ENCODE data around the gene TERC. TPM values are rescaled to one million over a fixed set of nuclear protein-coding genes. Genes with fewer than 3 reads are reported as not detected.

TERC gene
- total RNA-seq, 1 experiment from 2014 or later, result 47.0 TPM

- TF ChIP-seq ELF1 (IDR thresholded peaks at IDR 0.05; ENCODE audit: borderline replicate concordance, low read depth) (no peak), POLR2AphosphoS5 (IDR thresholded peaks at IDR 0.05; ENCODE audit: low read depth, low read length) (peak; percentile 98), JUND (IDR thresholded peaks at IDR 0.05) (no peak), SP1 (IDR thresholded peaks at IDR 0.05; ENCODE audit: low read depth) (no peak)
- TF ChIP-seq, protein P1, sequence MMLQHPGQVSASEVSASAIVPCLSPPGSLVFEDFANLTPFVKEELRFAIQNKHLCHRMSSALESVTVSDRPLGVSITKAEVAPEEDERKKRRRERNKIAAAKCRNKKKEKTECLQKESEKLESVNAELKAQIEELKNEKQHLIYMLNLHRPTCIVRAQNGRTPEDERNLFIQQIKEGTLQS (IDR thresholded peaks at IDR 0.05), result no peak
These were observed at the start of gene TERC (continued) for GRCh38 chr3:169764882-169765612.

GRCh38 chr3:169813757-169814517 is 49.1 kb upstream of the TERC start:
- peak; percentile 60 for ATAC-seq
- no peak overlapping the region for H3K4me3 ChIP-seq (replicated peaks in 1 of 2; ENCODE audit: low read depth in 1 of 2, low read length in 2 of 2)
- no peak overlapping the region for H3K27ac ChIP-seq (ENCODE audit: low read depth, low read length)
- no peaks in the 10 kb centered on the region for H3K36me3 ChIP-seq (ENCODE audit: control insufficient read depth in 1 of 2, insufficient read depth in 2 of 2, low read length in 2 of 2)
- no peaks in the 10 kb centered on the region for H4K20me1 ChIP-seq (ENCODE audit: insufficient read depth)
- no peak overlapping the region for H2AFZ ChIP-seq (ENCODE audit: low read depth, low read length, poor library complexity, severe bottlenecking)
- H3K9me3 ChIP-seq (ENCODE audit: control insufficient read depth in 1 of 2, insufficient read depth in 1 of 2, low read depth in 1 of 2, low read length in 2 of 2), result no peaks in the 10 kb centered on the region
- no peak overlapping the region for H3K4me2 ChIP-seq (ENCODE audit: low read length)
- H3K27me3 ChIP-seq (ENCODE audit: insufficient read depth, low read length), result no peaks in the 10 kb centered on the region
- POLR2A ChIA-PET, result no interaction called here
- no TSS peak for BruUV-seq (replicated peaks)
- H3K4me1 ChIP-seq (ENCODE audit: control insufficient read depth in 1 of 2, insufficient read depth in 2 of 2, low read length in 2 of 2), result no peaks in the 10 kb centered on the region
- TF ChIP-seq ZBTB33 (IDR thresholded peaks at IDR 0.05; ENCODE audit: extremely low read depth, insufficient replicate concordance, low read length) (no peak), POLR2A (IDR thresholded peaks at IDR 0.05; ENCODE audit: borderline replicate concordance, extremely low read depth, insufficient read depth, insufficient read length) (no peak), CEBPB (IDR thresholded peaks at IDR 0.05; ENCODE audit: low read depth) (no peak), EGR1 (IDR thresholded peaks at IDR 0.05; ENCODE audit: low read depth) (no peak), EZH2 (IDR thresholded peaks at IDR 0.05) (no peak), MAX (IDR thresholded peaks at IDR 0.05) (no peak)
- TF ChIP-seq, protein P2, sequence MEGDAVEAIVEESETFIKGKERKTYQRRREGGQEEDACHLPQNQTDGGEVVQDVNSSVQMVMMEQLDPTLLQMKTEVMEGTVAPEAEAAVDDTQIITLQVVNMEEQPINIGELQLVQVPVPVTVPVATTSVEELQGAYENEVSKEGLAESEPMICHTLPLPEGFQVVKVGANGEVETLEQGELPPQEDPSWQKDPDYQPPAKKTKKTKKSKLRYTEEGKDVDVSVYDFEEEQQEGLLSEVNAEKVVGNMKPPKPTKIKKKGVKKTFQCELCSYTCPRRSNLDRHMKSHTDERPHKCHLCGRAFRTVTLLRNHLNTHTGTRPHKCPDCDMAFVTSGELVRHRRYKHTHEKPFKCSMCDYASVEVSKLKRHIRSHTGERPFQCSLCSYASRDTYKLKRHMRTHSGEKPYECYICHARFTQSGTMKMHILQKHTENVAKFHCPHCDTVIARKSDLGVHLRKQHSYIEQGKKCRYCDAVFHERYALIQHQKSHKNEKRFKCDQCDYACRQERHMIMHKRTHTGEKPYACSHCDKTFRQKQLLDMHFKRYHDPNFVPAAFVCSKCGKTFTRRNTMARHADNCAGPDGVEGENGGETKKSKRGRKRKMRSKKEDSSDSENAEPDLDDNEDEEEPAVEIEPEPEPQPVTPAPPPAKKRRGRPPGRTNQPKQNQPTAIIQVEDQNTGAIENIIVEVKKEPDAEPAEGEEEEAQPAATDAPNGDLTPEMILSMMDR (IDR thresholded peaks at IDR 0.05 in 2 of 3, conservative IDR thresholded peaks at IDR 0.05 in 1 of 3; ENCODE audit: borderline replicate concordance in 1 of 3, insufficient read depth in 1 of 3, low read depth in 2 of 3, low read length in 2 of 3), result peak in 1 of 3 experiments; percentile 32; a peak in 1 of 6 replicates
- TF ChIP-seq, protein P1 (IDR thresholded peaks at IDR 0.05), result no peak
- RAD21 ChIA-PET (ENCODE audit: low non-redundant PET in 1 of 2, low total read pairs in 2 of 2, uncharacterized antibody in 2 of 2, unreplicated experiment in 2 of 2), result no interaction called here
- no peak for DNase-seq (ENCODE audit: low read depth, low spot score)
- no peak overlapping the region for H3K9ac ChIP-seq (ENCODE audit: low read length)
- no peaks in the 10 kb centered on the region for H3K79me2 ChIP-seq (ENCODE audit: insufficient read depth, low read length)
- no peaks in the 10 kb centered on the region for H3K9me2 ChIP-seq (ENCODE audit: insufficient read depth)
- intact Hi-C loops (cut with micrococcal nuclease), result no loop called here
- CTCF ChIA-PET, result interaction anchor here (0.6 kb wide), 1 partner anchor 19 kb away, joined by 3 read pairs; no protein-coding TSS in a partner anchor
